SK-N-SH treated with all-trans-retinoic acid at 6 μM for 48 hours (cell line): Measurements from ENCODE around the gene TMEM35A.

Experiments used
- ATAC-seq: fragments of 200-7000 bp; cut with Tn5 transposase; 3 replicates; pipeline ENCODE4 v1.9.1; 2020; ENCODE audit warnings: mild to moderate bottlenecking, moderate library complexity
- BACH2 ChIP-seq: fragments of 250-450 bp; sonication (Bioruptor Pico); IDR thresholded peaks from 2 replicates; pipeline ENCODE4 v1.9.0; 2021; ENCODE audit warnings: mild to moderate bottlenecking, borderline replicate concordance
- CSDC2 ChIP-seq: fragments of 250-450 bp; sonication (Bioruptor Pico); IDR thresholded peaks from 2 replicates; pipeline ENCODE4 v1.5.0; 2020; ENCODE audit warnings: mild to moderate bottlenecking, moderate library complexity
- ESRRG ChIP-seq: fragments of 250-450 bp; sonication (Bioruptor Pico); IDR thresholded peaks from 2 replicates; pipeline ENCODE4 v1.6.1; 2021; ENCODE audit warnings: mild to moderate bottlenecking
- GLIS3 ChIP-seq: fragments of 250-450 bp; sonication (Bioruptor Pico); IDR thresholded peaks from 2 replicates; pipeline ENCODE4 v1.5.0; 2020; ENCODE audit warnings: mild to moderate bottlenecking, moderate library complexity
- ISL1 ChIP-seq: fragments of 250-450 bp; sonication (Bioruptor Pico); IDR thresholded peaks from 2 replicates; pipeline ENCODE4 v2.1.2; 2022; ENCODE audit warnings: mild to moderate bottlenecking, moderate library complexity
- OSR1 ChIP-seq: fragments of 250-450 bp; sonication (Bioruptor Pico); IDR thresholded peaks from 2 replicates; pipeline ENCODE4 v1.8.0; 2022; ENCODE audit warnings: moderate library complexity, mild to moderate bottlenecking, inconsistent platforms
- SNAI2 ChIP-seq: fragments of 250-450 bp; sonication (Bioruptor Pico); IDR thresholded peaks from 2 replicates; pipeline ENCODE4 v1.5.0; 2020; ENCODE audit warnings: mild to moderate bottlenecking, moderate library complexity
- TCF4 ChIP-seq: fragments of 250-450 bp; sonication (Bioruptor Pico); IDR thresholded peaks from 2 replicates; pipeline ENCODE4 v1.8.0; 2021; ENCODE audit warnings: mild to moderate bottlenecking, moderate library complexity, borderline replicate concordance
- TOX ChIP-seq: fragments of 250-450 bp; sonication (Bioruptor Pico); IDR thresholded peaks from 2 replicates; pipeline ENCODE4 v1.8.0; 2021; ENCODE audit warnings: mild to moderate bottlenecking, moderate library complexity, borderline replicate concordance
- ZC3H10 ChIP-seq: fragments of 250-450 bp; sonication (Bioruptor Pico); IDR thresholded peaks from 2 replicates; pipeline ENCODE4 v1.5.1; 2021; ENCODE audit warnings: mild to moderate bottlenecking, moderate library complexity
- ZFP3 ChIP-seq: fragments of 250-450 bp; sonication (Bioruptor Pico); IDR thresholded peaks from 2 replicates; pipeline ENCODE4 v1.5.0; 2020; ENCODE audit warnings: mild to moderate bottlenecking, moderate library complexity
- ZFP30 ChIP-seq: fragments of 450-650 bp; formaldehyde crosslinking; IDR thresholded peaks from 2 replicates; pipeline ENCODE4 v1.5.0; 2022; ENCODE audit warnings: mild to moderate bottlenecking, moderate library complexity
- ZNF565 ChIP-seq: fragments of 450-650 bp; formaldehyde crosslinking; conservative IDR thresholded peaks from 2 replicates; pipeline ENCODE4 v1.5.0; 2020; ENCODE audit warnings: low read depth, mild to moderate bottlenecking, moderate library complexity
- ZNF70 ChIP-seq: fragments of 450-650 bp; formaldehyde crosslinking; IDR thresholded peaks from 2 replicates; pipeline ENCODE4 v1.5.0; 2020; ENCODE audit warnings: mild to moderate bottlenecking, moderate library complexity
- ZNF8 ChIP-seq: fragments of 450-650 bp; formaldehyde crosslinking; IDR thresholded peaks from 2 replicates; pipeline ENCODE4 v1.5.0; 2020; ENCODE audit warnings: mild to moderate bottlenecking, moderate library complexity
- TF ChIP-seq, protein P1 (sequence below): fragments of 250-450 bp; sonication (Bioruptor Pico); IDR thresholded peaks from 2 replicates; pipeline ENCODE4 v1.5.1; 2021; ENCODE audit warnings: mild to moderate bottlenecking, moderate library complexity
- TF ChIP-seq, protein P2 (sequence below): fragments of 250-450 bp; sonication (Bioruptor Pico); IDR thresholded peaks from 2 replicates; pipeline ENCODE4 v1.8.0; 2021; ENCODE audit warnings: low read depth, mild to moderate bottlenecking, moderate library complexity, borderline replicate concordance
- TF ChIP-seq, protein P3 (sequence below): fragments of 250-450 bp; sonication (Bioruptor Pico); IDR thresholded peaks from 2 replicates; pipeline ENCODE4 v1.8.0; 2020; ENCODE audit warnings: mild to moderate bottlenecking, moderate library complexity, borderline replicate concordance
- TF ChIP-seq, protein P4 (sequence below): fragments of 250-450 bp; sonication (Bioruptor Pico); IDR thresholded peaks from 2 replicates; pipeline ENCODE4 v1.5.1; 2020; ENCODE audit warnings: low read depth, mild to moderate bottlenecking, moderate library complexity
- TF ChIP-seq, protein P5 (sequence below): fragments of 250-450 bp; sonication (Bioruptor Pico); IDR thresholded peaks from 2 replicates; pipeline ENCODE4 v1.5.0; 2020; ENCODE audit warnings: mild to moderate bottlenecking, moderate library complexity

Gene TMEM35A

DNA sequence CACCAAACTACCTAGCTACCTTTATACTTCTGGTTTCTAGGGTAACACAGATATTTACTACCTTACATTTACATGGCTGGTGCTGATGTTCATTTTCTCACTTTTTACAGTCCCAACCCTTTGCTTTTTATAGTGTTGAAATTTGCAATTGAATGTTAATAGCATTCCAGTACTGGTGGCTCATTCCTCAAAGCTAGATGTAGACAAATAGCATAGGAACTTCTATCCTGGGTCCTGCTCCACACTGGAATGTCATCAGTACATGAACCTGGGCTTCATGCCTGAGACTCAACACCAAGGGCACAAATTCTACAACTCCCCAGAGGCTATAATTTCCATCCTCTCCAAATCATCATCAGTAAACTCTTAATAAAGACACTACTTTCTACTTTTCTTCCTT lies 16.5 kb upstream of the TMEM35A start:
- ATAC-seq, result no peak
- TF ChIP-seq SNAI2, result no peak
- TF ChIP-seq ZNF70, result no peak
- TF ChIP-seq, protein P1, sequence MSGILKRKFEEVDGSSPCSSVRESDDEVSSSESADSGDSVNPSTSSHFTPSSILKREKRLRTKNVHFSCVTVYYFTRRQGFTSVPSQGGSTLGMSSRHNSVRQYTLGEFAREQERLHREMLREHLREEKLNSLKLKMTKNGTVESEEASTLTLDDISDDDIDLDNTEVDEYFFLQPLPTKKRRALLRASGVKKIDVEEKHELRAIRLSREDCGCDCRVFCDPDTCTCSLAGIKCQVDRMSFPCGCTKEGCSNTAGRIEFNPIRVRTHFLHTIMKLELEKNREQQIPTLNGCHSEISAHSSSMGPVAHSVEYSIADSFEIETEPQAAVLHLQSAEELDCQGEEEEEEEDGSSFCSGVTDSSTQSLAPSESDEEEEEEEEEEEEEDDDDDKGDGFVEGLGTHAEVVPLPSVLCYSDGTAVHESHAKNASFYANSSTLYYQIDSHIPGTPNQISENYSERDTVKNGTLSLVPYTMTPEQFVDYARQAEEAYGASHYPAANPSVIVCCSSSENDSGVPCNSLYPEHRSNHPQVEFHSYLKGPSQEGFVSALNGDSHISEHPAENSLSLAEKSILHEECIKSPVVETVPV (CRISPR knock-in tag), result no peak
- TF ChIP-seq BACH2 (CRISPR knock-in tag), result no peak
- no peak for TF ChIP-seq ZFP30 (CRISPR knock-in tag)
- TF ChIP-seq CSDC2, result no peak
- TF ChIP-seq GLIS3, result no peak
- TF ChIP-seq, protein P2, sequence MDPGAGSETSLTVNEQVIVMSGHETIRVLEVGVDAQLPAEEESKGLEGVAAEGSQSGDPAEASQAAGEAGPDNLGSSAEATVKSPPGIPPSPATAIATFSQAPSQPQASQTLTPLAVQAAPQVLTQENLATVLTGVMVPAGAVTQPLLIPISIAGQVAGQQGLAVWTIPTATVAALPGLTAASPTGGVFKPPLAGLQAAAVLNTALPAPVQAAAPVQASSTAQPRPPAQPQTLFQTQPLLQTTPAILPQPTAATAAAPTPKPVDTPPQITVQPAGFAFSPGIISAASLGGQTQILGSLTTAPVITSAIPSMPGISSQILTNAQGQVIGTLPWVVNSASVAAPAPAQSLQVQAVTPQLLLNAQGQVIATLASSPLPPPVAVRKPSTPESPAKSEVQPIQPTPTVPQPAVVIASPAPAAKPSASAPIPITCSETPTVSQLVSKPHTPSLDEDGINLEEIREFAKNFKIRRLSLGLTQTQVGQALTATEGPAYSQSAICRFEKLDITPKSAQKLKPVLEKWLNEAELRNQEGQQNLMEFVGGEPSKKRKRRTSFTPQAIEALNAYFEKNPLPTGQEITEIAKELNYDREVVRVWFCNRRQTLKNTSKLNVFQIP (CRISPR knock-in tag), result no peak
- TF ChIP-seq, protein P3, sequence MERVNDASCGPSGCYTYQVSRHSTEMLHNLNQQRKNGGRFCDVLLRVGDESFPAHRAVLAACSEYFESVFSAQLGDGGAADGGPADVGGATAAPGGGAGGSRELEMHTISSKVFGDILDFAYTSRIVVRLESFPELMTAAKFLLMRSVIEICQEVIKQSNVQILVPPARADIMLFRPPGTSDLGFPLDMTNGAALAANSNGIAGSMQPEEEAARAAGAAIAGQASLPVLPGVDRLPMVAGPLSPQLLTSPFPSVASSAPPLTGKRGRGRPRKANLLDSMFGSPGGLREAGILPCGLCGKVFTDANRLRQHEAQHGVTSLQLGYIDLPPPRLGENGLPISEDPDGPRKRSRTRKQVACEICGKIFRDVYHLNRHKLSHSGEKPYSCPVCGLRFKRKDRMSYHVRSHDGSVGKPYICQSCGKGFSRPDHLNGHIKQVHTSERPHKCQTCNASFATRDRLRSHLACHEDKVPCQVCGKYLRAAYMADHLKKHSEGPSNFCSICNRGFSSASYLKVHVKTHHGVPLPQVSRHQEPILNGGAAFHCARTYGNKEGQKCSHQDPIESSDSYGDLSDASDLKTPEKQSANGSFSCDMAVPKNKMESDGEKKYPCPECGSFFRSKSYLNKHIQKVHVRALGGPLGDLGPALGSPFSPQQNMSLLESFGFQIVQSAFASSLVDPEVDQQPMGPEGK (CRISPR knock-in tag), result no peak
- no peak for TF ChIP-seq TOX (CRISPR knock-in tag)
- no peak for TF ChIP-seq ZNF565 (CRISPR knock-in tag)

DNA sequence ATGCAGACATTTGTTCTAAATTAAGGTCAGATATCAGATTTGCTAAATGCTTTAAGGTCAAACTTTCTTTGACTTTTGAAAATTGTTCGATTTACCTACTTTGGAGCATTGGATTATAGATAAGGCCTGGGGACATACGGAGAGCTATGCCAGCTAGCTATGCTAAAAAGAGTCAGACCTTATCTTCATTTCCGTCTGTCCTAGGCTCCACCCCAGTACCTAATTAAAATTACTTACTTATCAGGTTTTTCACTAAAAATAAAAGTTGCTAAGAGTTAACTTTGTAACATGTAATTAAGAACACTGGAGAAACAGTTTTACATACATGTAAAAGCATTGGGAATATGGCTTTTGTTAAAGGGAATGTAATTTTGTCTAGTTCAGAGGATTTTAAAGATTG lies 7.1 kb upstream of the TMEM35A start:
- TF ChIP-seq, protein P4, sequence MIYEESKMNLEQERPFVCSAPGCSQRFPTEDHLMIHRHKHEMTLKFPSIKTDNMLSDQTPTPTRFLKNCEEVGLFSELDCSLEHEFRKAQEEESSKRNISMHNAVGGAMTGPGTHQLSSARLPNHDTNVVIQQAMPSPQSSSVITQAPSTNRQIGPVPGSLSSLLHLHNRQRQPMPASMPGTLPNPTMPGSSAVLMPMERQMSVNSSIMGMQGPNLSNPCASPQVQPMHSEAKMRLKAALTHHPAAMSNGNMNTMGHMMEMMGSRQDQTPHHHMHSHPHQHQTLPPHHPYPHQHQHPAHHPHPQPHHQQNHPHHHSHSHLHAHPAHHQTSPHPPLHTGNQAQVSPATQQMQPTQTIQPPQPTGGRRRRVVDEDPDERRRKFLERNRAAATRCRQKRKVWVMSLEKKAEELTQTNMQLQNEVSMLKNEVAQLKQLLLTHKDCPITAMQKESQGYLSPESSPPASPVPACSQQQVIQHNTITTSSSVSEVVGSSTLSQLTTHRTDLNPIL (CRISPR knock-in tag), result no peak
- no peak for TF ChIP-seq ZNF8 (CRISPR knock-in tag)
- TF ChIP-seq OSR1, result no peak
- no peak for TF ChIP-seq ESRRG
- TF ChIP-seq, protein P3 (CRISPR knock-in tag), result no peak
- TF ChIP-seq ZFP30 (CRISPR knock-in tag), result no peak
- TF ChIP-seq, protein P5, sequence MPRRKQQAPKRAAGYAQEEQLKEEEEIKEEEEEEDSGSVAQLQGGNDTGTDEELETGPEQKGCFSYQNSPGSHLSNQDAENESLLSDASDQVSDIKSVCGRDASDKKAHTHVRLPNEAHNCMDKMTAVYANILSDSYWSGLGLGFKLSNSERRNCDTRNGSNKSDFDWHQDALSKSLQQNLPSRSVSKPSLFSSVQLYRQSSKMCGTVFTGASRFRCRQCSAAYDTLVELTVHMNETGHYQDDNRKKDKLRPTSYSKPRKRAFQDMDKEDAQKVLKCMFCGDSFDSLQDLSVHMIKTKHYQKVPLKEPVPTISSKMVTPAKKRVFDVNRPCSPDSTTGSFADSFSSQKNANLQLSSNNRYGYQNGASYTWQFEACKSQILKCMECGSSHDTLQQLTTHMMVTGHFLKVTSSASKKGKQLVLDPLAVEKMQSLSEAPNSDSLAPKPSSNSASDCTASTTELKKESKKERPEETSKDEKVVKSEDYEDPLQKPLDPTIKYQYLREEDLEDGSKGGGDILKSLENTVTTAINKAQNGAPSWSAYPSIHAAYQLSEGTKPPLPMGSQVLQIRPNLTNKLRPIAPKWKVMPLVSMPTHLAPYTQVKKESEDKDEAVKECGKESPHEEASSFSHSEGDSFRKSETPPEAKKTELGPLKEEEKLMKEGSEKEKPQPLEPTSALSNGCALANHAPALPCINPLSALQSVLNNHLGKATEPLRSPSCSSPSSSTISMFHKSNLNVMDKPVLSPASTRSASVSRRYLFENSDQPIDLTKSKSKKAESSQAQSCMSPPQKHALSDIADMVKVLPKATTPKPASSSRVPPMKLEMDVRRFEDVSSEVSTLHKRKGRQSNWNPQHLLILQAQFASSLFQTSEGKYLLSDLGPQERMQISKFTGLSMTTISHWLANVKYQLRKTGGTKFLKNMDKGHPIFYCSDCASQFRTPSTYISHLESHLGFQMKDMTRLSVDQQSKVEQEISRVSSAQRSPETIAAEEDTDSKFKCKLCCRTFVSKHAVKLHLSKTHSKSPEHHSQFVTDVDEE, result no peak
- no peak for TF ChIP-seq GLIS3
- TF ChIP-seq ZC3H10 (CRISPR knock-in tag), result no peak
- TF ChIP-seq CSDC2, result no peak
- TF ChIP-seq ZFP3 (CRISPR knock-in tag), result no peak
- no peak for TF ChIP-seq BACH2 (CRISPR knock-in tag)
- no peak for TF ChIP-seq ISL1 (CRISPR knock-in tag)
- no peak for ATAC-seq

DNA sequence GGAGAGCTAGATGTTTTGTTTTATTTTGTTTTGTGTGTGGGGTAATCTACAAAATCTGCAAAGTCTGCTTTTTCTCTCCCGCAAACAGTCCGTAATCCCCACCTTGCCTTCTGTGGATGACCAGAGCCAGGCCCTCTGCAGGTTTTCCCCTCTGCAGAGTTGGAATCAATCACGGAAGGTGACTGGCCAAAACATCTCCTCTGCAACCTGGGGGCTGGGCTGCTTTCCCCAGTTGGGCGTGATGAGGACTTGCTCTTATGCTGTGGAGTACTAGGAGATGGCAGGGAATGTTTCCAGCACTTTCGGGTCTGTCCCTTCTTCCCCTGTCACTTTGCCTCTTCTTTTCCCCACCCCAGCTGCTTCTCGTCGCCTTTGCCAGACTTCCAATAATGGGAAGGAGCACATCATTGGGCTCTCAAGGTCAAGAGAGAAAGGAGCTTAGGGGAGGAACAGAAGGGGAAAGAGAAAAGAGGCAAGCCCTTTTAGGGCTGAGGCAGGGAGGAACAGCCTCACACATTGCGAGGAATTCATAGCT lies 1.1 kb downstream of the TMEM35A start:
- ATAC-seq, result peak; percentile 12; the same call in 1 of the 3 replicates
- TF ChIP-seq, protein P3 (CRISPR knock-in tag), result no peak
- TF ChIP-seq ZFP3 (CRISPR knock-in tag), result no peak
- no peak for TF ChIP-seq ZNF70
- TF ChIP-seq TCF4, result no peak
- no peak for TF ChIP-seq ISL1 (CRISPR knock-in tag)
- no peak for TF ChIP-seq TOX (CRISPR knock-in tag)
- TF ChIP-seq, protein P5, result no peak
- TF ChIP-seq ZNF565 (CRISPR knock-in tag), result no peak
- no peak for TF ChIP-seq OSR1
- TF ChIP-seq CSDC2, result no peak
- no peak for TF ChIP-seq GLIS3
